ENCODE measurements around the gene ZNF783.
A peak's percentile ranks its signal among the peaks of the same experiment; 100 is the strongest.

DNA sequence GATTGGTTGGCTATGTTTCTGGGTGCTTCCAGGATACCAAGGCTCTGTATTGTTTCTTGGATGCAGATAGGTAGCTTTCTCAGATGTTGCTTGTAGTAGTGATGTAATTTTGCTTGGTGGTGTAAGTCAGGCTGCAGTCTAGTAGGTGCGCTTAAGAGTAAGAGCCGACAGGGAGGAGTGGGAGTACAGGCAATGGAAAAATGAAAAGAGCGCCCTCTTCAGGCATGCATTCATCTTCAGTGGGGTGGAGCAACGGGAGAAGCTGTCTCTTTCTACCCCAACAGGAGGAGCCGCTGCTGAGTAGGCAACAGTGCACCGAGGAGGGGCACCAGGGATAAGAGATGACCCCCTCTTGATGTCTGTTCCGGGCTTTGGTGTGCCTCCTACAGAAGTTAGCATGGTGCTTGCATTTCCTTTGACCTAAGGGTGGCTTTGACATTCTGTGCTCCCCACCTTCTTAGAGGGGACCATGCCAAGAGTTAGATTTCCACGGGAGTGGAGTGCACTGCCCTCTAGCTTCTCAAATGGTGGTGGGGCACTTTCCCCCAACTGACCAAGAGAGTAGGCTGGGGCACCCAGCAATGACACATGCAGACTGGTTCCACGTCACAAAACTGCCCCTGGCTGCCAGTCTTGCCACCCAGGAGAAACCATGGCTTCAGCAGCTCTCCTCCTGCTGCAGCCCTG is 56.1 kb downstream of the ZNF783 start:
- TF ChIP-seq EZH2 (IDR thresholded peaks at IDR 0.05; ENCODE audit: low read length) = no peak
- TF ChIP-seq, protein P1, sequence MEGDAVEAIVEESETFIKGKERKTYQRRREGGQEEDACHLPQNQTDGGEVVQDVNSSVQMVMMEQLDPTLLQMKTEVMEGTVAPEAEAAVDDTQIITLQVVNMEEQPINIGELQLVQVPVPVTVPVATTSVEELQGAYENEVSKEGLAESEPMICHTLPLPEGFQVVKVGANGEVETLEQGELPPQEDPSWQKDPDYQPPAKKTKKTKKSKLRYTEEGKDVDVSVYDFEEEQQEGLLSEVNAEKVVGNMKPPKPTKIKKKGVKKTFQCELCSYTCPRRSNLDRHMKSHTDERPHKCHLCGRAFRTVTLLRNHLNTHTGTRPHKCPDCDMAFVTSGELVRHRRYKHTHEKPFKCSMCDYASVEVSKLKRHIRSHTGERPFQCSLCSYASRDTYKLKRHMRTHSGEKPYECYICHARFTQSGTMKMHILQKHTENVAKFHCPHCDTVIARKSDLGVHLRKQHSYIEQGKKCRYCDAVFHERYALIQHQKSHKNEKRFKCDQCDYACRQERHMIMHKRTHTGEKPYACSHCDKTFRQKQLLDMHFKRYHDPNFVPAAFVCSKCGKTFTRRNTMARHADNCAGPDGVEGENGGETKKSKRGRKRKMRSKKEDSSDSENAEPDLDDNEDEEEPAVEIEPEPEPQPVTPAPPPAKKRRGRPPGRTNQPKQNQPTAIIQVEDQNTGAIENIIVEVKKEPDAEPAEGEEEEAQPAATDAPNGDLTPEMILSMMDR (optimal IDR thresholded peaks at IDR 0.05 in 1 of 3, IDR thresholded peaks at IDR 0.05 in 1 of 3, conservative IDR thresholded peaks at IDR 0.05 in 1 of 3; ENCODE audit: extremely low read depth in 1 of 3, insufficient read depth in 2 of 3, low read length in 3 of 3) = peak in 2 of 3 experiments; percentile 10 to 21
